Choroid plexus epithelial cell (primary cell): ENCODE measurements around the gene CD34.
"Not testable (repeated sequence)": the region's sequence is repeated elsewhere in the genome, so short reads cannot be mapped to it uniquely, and the experiment has no call there.

ENCODE experiments used
- DNase-seq: peaks from one replicate; pipeline ENCODE4 v3.0.0-alpha.2; 2010; ENCODE audit warnings: low read depth
- H3K4me3 ChIP-seq: 2 replicates; pipeline ENCODE4 v1.5.1; 2011; ENCODE audit warnings: low read depth, mild to moderate bottlenecking, control low read depth, low read length, moderate library complexity
- CTCF ChIP-seq: conservative IDR thresholded peaks from 2 replicates; pipeline ENCODE4 v1.5.1; 2011; ENCODE audit warnings: low read depth, mild to moderate bottlenecking, control low read depth, inconsistent platforms, low read length, moderate library complexity

The CD34 gene

GRCh38 chr1:207878939-207879338 lies 32.0 kb downstream of the CD34 start:
- DNase-seq: no peak
- no peak overlapping the region for H3K4me3 ChIP-seq
- TF ChIP-seq CTCF: no peak

- not testable (repeated sequence) for H3K4me3 ChIP-seq, DNase-seq
These were observed 33.0 kb downstream of the CD34 start for GRCh38 chr1:207877914-207878313.

- peak; percentile 29 for DNase-seq
- no peak overlapping the region for H3K4me3 ChIP-seq
- TF ChIP-seq CTCF: peak; percentile 55
These were observed 34.8 kb downstream of the CD34 start for GRCh38 chr1:207876131-207876530.

GRCh38 chr1:207875532-207875931 lies 35.4 kb downstream of the CD34 start:
- no peak for TF ChIP-seq CTCF
- no peak overlapping the region for H3K4me3 ChIP-seq
- no peak for DNase-seq

GRCh38 chr1:207873055-207873890 lies 37.7 kb downstream of the CD34 start:
- H3K4me3 ChIP-seq: no peak overlapping the region
- no peak for TF ChIP-seq CTCF
- DNase-seq: no peak

GRCh38 chr1:207872621-207873020 lies 38.3 kb downstream of the CD34 start:
- no peak for TF ChIP-seq CTCF
- no peak overlapping the region for H3K4me3 ChIP-seq
- no peak for DNase-seq

GRCh38 chr1:207871117-207871649 lies 39.7 kb downstream of the CD34 start:
- no peak for DNase-seq
- TF ChIP-seq CTCF: no peak

More at GRCh38 chr1:207871117-207871649, 39.7 kb downstream of the CD34 start:
- H3K4me3 ChIP-seq: no peak overlapping the region
